ENCODE data around the gene FBXO5. TPM values are rescaled to one million over a fixed set of nuclear protein-coding genes. Genes with fewer than 3 reads are reported as not detected.
A peak's percentile ranks its signal among the peaks of the same experiment; 100 is the strongest.
"Not testable (repeated sequence)": the region's sequence is repeated elsewhere in the genome, so short reads cannot be mapped to it uniquely, and the experiment has no call there.

Gene FBXO5, protein sequence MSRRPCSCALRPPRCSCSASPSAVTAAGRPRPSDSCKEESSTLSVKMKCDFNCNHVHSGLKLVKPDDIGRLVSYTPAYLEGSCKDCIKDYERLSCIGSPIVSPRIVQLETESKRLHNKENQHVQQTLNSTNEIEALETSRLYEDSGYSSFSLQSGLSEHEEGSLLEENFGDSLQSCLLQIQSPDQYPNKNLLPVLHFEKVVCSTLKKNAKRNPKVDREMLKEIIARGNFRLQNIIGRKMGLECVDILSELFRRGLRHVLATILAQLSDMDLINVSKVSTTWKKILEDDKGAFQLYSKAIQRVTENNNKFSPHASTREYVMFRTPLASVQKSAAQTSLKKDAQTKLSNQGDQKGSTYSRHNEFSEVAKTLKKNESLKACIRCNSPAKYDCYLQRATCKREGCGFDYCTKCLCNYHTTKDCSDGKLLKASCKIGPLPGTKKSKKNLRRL
- 75.8 and 102 TPM in 2 replicates for total RNA-seq (2014; rRNA removed; shearing (Covaris generic))

DNA sequence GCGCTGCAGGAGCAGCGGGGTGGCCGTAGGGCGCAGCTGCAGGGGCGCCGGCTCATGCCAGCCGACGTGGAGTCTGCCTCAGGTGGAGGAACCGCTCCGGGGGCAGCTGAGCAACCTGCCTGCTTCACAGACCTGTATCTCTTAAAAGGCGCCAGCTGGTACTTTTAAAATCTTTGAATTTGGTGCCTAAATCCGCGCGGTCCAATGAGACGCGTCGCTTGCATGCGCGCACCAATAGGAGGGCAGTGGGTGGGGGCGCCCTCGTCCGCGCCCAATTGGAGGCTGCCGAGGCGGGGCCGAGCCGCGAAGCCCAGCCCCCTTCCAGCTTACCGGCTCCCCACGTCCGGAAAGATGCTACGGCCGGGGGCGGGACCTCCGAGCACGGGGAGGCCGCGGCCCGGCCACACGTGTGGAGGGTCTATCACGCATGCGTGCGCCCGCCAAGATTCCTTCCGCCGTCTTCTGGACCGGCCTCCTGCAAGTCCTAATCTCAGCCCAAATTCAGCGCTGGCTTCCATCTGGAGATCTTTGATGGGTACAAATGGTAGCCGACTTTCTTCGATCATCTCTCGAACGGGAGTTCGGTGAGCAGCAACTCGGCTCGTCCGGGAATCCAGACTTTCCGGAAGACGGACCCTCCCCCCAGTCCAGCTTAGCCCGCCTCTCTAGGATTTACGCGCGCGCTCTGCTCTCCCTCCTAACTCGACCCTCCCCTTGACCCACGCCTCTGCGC, at the start of gene FBXO5:
Gene FBXO5, minus strand, starts transcription at position 138 of the 733 bp plus-strand sequence. Its CDS starts 82 bp downstream, at position 56.
- DNase-seq (ENCODE audit: low read depth), result peak; percentile 98

- peak; percentile 60 for DNase-seq (ENCODE audit: low read depth)
Observed at GRCh38 chr6:153032255-153032882, 49.5 kb upstream of the FBXO5 start.

- DNase-seq (ENCODE audit: low read depth), result no peak
Observed at GRCh38 chr6:153031335-153031955, 48.6 kb upstream of the FBXO5 start.

- no peak for DNase-seq (ENCODE audit: low read depth)
Observed at GRCh38 chr6:153028963-153029362, 46.1 kb upstream of the FBXO5 start.

DNA sequence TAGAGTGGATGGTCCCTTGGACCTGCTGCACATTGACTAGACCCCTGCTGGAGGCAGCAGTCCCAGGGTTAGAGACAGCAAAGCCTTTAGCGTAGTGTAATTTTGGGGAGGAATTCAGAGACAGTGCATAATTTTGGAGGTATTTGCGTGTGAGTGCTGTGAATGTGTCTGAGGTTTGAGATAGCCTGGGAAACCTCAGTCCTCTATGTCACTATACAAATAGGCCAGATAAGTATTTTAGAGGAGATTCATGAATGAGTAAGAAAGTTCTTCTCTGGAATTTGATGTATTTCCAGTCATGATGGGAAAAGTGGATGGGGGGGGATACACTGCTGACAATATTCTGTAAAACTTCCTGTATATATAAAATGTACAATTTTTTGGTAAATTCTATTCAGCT, 45.4 kb upstream of the FBXO5 start:
- no peak for DNase-seq (ENCODE audit: low read depth)

GRCh38 chr6:153027480-153027879, 44.6 kb upstream of the FBXO5 start:
- no peak for DNase-seq (ENCODE audit: low read depth)

- DNase-seq (ENCODE audit: low read depth), result no peak
Observed at GRCh38 chr6:153024709-153025017, 41.8 kb upstream of the FBXO5 start.

DNA sequence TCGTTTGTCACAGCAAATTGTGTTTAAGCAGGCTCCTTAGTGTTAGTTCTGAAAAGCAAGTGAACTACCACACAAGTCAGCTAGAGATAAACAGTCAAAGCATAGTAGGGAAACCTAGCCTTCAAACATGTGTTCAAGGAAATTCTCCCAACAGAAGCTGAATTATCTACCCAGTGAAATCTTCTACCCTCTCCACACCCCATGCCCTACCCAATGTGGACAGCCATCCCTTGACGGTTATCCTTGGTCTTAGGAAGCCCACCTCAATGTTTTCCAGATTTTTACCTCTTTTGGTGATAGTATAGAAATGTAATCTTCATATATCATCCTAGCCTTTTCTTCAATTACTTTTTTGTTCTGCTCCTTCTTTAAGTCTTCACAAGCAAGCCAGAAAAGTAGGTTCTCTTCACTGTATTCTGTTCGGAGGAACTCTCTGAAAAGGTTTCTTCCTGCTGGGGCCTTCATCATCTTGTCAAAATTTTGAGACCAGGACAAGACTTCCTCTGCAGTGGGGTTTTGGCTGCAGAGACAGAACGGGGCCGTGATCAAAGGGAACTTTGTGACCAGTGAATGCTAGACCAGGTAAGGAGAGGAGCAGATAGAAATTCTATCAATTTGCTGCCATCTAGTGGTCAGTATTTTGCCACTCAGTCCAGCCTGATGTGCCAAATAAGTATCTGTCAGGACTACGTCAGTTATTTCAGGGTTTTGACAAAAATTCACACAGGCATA, 41.3 kb upstream of the FBXO5 start:
- peak; percentile 60 for DNase-seq (ENCODE audit: low read depth)

- no peak for DNase-seq (ENCODE audit: low read depth)
Observed at GRCh38 chr6:153018355-153018754, 35.5 kb upstream of the FBXO5 start.

GRCh38 chr6:153016846-153017245, 34.0 kb upstream of the FBXO5 start:
- no peak for DNase-seq (ENCODE audit: low read depth)

GRCh38 chr6:153015094-153015640, 32.3 kb upstream of the FBXO5 start:
- DNase-seq (ENCODE audit: low read depth), result peak; percentile 24

GRCh38 chr6:153013438-153013837, 30.6 kb upstream of the FBXO5 start:
- DNase-seq (ENCODE audit: low read depth), result peak; percentile 18

DNA sequence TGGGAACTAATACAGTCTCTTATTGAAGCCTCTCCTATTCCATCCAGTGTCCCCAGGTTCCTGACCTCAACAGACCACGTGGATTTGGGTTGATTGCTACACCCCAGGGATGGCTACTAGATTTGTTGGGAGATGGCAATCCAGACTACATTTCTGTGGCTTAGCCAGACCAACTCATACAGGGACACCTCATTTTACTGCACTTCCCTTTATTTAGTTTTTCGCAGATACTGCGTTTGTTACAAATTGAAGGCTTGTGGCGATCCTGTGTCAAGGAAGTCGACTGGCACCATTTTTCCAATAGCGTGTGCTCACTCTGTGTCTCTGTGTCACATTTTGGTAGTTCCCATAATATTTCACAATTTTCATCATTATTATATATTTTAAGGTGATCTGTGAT, 30.0 kb upstream of the FBXO5 start:
- DNase-seq (ENCODE audit: low read depth), result no peak

DNA sequence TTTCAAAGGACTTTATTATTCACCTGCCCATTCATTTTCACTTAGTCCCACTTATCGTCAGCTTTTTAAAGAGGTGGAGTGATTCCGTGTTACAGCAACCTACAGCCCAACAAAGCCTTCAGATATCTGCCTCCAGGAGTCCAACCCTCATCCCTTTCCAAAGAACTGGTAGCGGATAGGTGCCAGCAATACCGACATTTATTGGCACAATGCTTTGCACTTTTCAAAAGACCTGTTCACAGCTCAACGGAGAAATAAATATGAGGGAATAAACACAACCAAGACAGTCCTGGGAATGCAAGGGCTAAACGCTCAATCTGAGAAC, 20.5 kb upstream of the FBXO5 start:
- DNase-seq (ENCODE audit: low read depth), result no peak

GRCh38 chr6:153002613-153003365, 19.9 kb upstream of the FBXO5 start, which contains the start of gene MTRF1L:
MTRF1L (minus strand) TSS chr6:153002709; CDS start chr6:153002685, 24 bp downstream.
- peak; percentile 97 for DNase-seq (ENCODE audit: low read depth)

DNA sequence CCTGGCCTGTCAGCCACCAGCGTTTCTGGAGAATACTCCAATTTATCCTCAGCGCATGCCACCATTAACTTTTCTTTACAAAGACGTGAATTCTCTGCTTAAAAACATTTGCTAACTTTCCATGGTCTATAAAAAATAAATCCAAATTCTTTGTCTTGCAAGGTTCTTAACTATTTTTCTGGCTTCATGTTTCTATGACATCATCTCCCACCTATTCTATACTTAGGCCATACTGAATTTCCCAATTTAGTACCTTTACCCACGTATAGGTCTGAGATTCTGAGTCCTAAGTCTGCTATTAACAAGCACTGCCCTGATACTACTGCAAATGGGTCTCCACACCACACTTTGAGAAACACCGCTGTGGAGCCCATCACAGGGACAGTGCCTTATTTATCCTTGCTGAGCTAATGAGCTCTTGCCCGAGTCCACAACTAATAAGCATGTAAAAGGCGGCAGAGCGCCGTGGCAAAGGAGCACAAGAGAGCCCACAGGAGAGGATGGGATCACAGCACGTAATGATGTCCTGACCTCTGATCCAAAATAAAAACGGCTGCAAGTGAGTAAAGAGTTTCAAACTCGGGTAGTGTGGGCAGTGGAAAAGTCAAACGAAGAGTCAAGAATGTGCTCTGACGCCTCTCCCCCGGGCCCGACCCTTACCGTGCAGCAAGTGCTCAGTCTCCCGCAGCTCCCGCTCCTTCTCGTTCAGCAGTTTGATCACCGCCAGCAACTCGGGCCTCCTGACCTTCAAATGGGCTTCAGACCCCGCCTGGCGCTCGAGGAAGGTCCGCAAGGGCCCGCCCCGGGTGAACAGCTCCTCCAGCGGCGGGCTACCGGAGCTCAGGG, 19.1 kb upstream of the FBXO5 start:
- DNase-seq (ENCODE audit: low read depth), result peak; percentile 24

DNA sequence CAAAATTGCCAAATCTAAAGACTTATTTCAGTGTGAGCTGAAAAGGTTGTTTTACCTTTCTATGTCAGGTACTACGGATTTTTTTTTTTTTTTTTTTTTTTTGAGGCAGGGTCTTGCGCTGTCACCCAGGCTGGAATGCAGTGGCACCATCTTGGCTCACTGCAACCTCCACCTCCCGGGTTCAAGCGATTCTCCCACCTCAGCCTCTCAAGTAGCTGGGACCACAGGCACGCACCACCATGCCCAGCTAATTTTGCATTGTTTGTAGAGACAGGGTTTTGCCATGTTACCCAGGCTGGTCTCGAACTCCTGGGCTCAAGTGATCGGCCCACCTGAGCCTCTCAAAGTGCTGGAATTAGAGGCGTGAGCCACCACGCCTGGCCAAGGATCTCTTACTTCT, 17.9 kb upstream of the FBXO5 start:
- not testable (repeated sequence) for DNase-seq (ENCODE audit: low read depth)

DNA sequence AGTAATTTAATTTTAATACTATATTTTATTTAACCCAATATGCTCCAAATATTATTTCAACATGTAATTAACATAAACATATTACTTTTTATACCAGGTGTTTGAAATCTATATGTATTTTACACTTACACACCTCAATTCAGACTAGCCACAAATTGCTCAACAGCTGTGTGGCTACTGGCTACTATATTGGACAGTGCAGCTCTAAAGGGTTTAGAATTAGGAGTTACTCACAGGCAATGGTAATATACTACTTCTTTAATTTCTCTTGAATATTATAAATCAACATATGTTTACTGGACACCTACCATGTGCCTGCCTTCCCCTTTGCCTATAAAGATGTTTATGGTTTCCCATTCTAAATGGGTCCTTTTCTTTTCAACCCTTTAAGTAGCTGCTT, 17.4 kb upstream of the FBXO5 start:
- no peak for DNase-seq (ENCODE audit: low read depth)

- not testable (repeated sequence) for DNase-seq (ENCODE audit: low read depth)
Observed at GRCh38 chr6:152999538-152999937, 16.7 kb upstream of the FBXO5 start.

Measured in RPMI7951 (cell line).